ENCODE measurements around the gene NEDD4L. TPM values are rescaled to one million over a fixed set of nuclear protein-coding genes. Genes with fewer than 3 reads are reported as not detected.

The NEDD4L gene
- polyA plus RNA-seq, 1 donor (not counting 4 experiments of a cell fraction or from before 2014, with no cell fraction given) = 52.6 TPM

DNA sequence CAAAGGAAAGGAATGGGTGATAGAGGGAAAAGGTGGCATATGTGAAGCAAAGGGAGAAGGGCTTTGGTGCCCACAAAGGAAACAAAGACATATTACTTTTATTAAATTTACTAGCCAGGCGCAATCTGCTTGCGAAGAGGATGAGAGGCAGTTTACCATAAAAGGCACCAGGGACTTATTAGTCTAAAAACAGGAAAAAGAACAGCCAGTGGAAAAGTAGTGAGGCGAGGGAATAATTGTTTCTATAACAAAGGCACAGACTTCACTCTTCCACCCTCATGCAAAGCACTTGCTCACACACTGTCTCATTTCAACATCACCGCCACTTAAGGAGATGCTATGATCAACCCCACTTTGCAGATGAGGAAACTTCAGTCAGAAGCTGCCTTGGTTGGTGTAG lies 374.3 kb downstream of the NEDD4L start:
- no peaks in the 10 kb centered on the region for H3K4me1 ChIP-seq (ENCODE audit: control insufficient read depth, extremely low read depth, insufficient read depth, low read length)
- no peaks in the 10 kb centered on the region for H3K79me2 ChIP-seq (ENCODE audit: control insufficient read depth, insufficient read depth, low read length)
- H3K9ac ChIP-seq (ENCODE audit: control insufficient read depth, extremely low read depth, insufficient read depth, low read length) = no peak overlapping the region
- H3K36me3 ChIP-seq (ENCODE audit: control insufficient read depth in 2 of 2, extremely low read depth in 1 of 2, insufficient read depth in 2 of 2, low read length in 2 of 2) = no peaks in the 10 kb centered on the region
- DNase-seq (ENCODE audit: low read depth, low spot score) = no peak
- H3K4me2 ChIP-seq (ENCODE audit: control insufficient read depth, extremely low read depth, insufficient read depth, low read depth, low read length) = no peak overlapping the region
- dilution Hi-C loops (cut with MboI; ENCODE audit: extremely low pct_ligation_motif_present, low sequenced_read_pairs) = no loop called here
- FAIRE-seq = no peak
- no peaks in the 10 kb centered on the region for H4K20me1 ChIP-seq (ENCODE audit: control insufficient read depth, extremely low read depth, insufficient read depth, low read length)
- no peaks in the 10 kb centered on the region for H3K9me3 ChIP-seq (ENCODE audit: control insufficient read depth, low read depth, low read length)
- no peak for TF ChIP-seq EZH2 (IDR thresholded peaks at IDR 0.05; ENCODE audit: low read length)
- TF ChIP-seq, protein P1, sequence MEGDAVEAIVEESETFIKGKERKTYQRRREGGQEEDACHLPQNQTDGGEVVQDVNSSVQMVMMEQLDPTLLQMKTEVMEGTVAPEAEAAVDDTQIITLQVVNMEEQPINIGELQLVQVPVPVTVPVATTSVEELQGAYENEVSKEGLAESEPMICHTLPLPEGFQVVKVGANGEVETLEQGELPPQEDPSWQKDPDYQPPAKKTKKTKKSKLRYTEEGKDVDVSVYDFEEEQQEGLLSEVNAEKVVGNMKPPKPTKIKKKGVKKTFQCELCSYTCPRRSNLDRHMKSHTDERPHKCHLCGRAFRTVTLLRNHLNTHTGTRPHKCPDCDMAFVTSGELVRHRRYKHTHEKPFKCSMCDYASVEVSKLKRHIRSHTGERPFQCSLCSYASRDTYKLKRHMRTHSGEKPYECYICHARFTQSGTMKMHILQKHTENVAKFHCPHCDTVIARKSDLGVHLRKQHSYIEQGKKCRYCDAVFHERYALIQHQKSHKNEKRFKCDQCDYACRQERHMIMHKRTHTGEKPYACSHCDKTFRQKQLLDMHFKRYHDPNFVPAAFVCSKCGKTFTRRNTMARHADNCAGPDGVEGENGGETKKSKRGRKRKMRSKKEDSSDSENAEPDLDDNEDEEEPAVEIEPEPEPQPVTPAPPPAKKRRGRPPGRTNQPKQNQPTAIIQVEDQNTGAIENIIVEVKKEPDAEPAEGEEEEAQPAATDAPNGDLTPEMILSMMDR (optimal IDR thresholded peaks at IDR 0.05 in 1 of 3, IDR thresholded peaks at IDR 0.05 in 1 of 3, conservative IDR thresholded peaks at IDR 0.05 in 1 of 3; ENCODE audit: extremely low read depth in 1 of 3, insufficient read depth in 2 of 3, low read length in 3 of 3) = no peak
- H3K27ac ChIP-seq (ENCODE audit: control insufficient read depth, insufficient read depth, low read length) = no peak overlapping the region
- no peak overlapping the region for H2AFZ ChIP-seq (ENCODE audit: control insufficient read depth, low read length)
- H3K27me3 ChIP-seq (ENCODE audit: control insufficient read depth, extremely low read depth, insufficient read depth, low read length) = peaks cover 16% of the 10 kb centered on the region
- H3K9me1 ChIP-seq (ENCODE audit: control insufficient read depth, extremely low read depth, insufficient read depth, low read length) = no peaks in the 10 kb centered on the region
- H3K4me3 ChIP-seq (ENCODE audit: control insufficient read depth in 2 of 3, extremely low read depth in 1 of 3, insufficient read depth in 2 of 3, low read depth in 1 of 3, low read length in 3 of 3) = no peak overlapping the region

DNA sequence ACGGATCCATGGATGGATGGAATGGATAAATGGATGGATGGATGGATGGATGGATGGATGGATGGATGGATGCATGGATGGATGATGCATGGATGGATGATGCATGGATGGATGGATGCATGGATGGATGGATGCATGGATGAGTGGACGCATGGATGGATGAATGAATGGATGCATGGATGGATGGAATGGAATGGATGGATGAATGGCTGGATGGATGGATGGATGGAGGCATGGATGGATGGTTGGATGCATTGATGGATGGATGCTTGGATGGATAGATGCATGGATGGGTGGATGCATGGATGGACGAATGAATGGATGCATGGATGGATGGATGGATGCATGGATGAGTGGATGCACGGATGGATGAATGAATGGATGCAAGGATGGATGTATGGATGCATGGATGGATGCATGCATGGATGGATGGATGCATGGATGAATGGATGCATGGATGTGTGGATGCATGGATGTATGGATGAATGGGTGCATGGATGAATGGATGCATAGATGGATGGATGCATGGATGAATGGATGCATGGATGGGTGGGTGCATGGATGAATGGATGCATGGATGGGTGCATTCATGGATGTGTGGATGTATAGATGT lies 375.7 kb downstream of the NEDD4L start:
- H2AFZ ChIP-seq (ENCODE audit: control insufficient read depth, low read length) = no peak overlapping the region
- no peaks in the 10 kb centered on the region for H3K9me1 ChIP-seq (ENCODE audit: control insufficient read depth, extremely low read depth, insufficient read depth, low read length)
- DNase-seq (ENCODE audit: low read depth, low spot score) (no peak), FAIRE-seq (no peak)
- no peak overlapping the region for H3K4me3 ChIP-seq (ENCODE audit: control insufficient read depth in 2 of 3, extremely low read depth in 1 of 3, insufficient read depth in 2 of 3, low read depth in 1 of 3, low read length in 3 of 3)
- dilution Hi-C loops (cut with MboI; ENCODE audit: extremely low pct_ligation_motif_present, low sequenced_read_pairs) = no loop called here
- H3K36me3 ChIP-seq (ENCODE audit: control insufficient read depth in 2 of 2, extremely low read depth in 1 of 2, insufficient read depth in 2 of 2, low read length in 2 of 2) = no peaks in the 10 kb centered on the region
- no peaks in the 10 kb centered on the region for H3K4me1 ChIP-seq (ENCODE audit: control insufficient read depth, extremely low read depth, insufficient read depth, low read length)
- TF ChIP-seq, protein P1 (optimal IDR thresholded peaks at IDR 0.05 in 1 of 3, IDR thresholded peaks at IDR 0.05 in 1 of 3, conservative IDR thresholded peaks at IDR 0.05 in 1 of 3; ENCODE audit: extremely low read depth in 1 of 3, insufficient read depth in 2 of 3, low read length in 3 of 3) = no peak
- no peak overlapping the region for H3K27ac ChIP-seq (ENCODE audit: control insufficient read depth, insufficient read depth, low read length)
- H4K20me1 ChIP-seq (ENCODE audit: control insufficient read depth, extremely low read depth, insufficient read depth, low read length) = no peaks in the 10 kb centered on the region
- peaks cover 9% of the 10 kb centered on the region for H3K27me3 ChIP-seq (ENCODE audit: control insufficient read depth, extremely low read depth, insufficient read depth, low read length)
- H3K79me2 ChIP-seq (ENCODE audit: control insufficient read depth, insufficient read depth, low read length) = no peaks in the 10 kb centered on the region
- no peak overlapping the region for H3K4me2 ChIP-seq (ENCODE audit: control insufficient read depth, extremely low read depth, insufficient read depth, low read depth, low read length)
- H3K9ac ChIP-seq (ENCODE audit: control insufficient read depth, extremely low read depth, insufficient read depth, low read length) = no peak overlapping the region
- no peaks in the 10 kb centered on the region for H3K9me3 ChIP-seq (ENCODE audit: control insufficient read depth, low read depth, low read length)

All from keratinocyte (primary cell).